ENCODE measurements around the gene CWC15. TPM values are rescaled to one million over a fixed set of nuclear protein-coding genes. Genes with fewer than 3 reads are reported as not detected.
"Not testable (repeated sequence)": the region's sequence is repeated elsewhere in the genome, so short reads cannot be mapped to it uniquely, and the experiment has no call there.

Gene CWC15
- 87.4 and 109 TPM in 2 replicates for polyA plus RNA-seq (2014; cell fraction: cytosol; rRNA removed)
- polyA plus RNA-seq (2014; cell fraction: nucleus; rRNA removed) = 149 and 208 TPM in 2 replicates

- DNase-seq (ENCODE audit: low spot score) = peak; percentile 97
These were observed at the start of gene CWC15, which contains the start of gene KDM4D for GRCh38 chr11:94973099-94973968. Gene CWC15 (minus strand): TSS chr11:94973556. CDS start chr11:94972185, 1,371 bp downstream. Gene KDM4D (plus strand): TSS chr11:94973709. CDS start chr11:94997373, 23,664 bp downstream.

GRCh38 chr11:95021468-95021867 is 48.1 kb upstream of the CWC15 start:
- not testable (repeated sequence) for DNase-seq (ENCODE audit: low spot score)

GRCh38 chr11:95016139-95016538 is 42.8 kb upstream of the CWC15 start:
- no peak for DNase-seq (ENCODE audit: low spot score)

- no peak for DNase-seq (ENCODE audit: low spot score)
These were observed 40.9 kb upstream of the CWC15 start for GRCh38 chr11:95014184-95014821.

- no peak for DNase-seq (ENCODE audit: low spot score)
These were observed 38.0 kb upstream of the CWC15 start for GRCh38 chr11:95011376-95011775.

GRCh38 chr11:95005642-95006041 is 32.3 kb upstream of the CWC15 start:
- no peak for DNase-seq (ENCODE audit: low spot score)

- no peak for DNase-seq (ENCODE audit: low spot score)
These were observed 30.4 kb upstream of the CWC15 start for GRCh38 chr11:95003716-95004115.

- DNase-seq (ENCODE audit: low spot score) = no peak
These were observed 24.9 kb upstream of the CWC15 start for GRCh38 chr11:94998285-94998684.

GRCh38 chr11:94997437-94997836 is 24.1 kb upstream of the CWC15 start:
- DNase-seq (ENCODE audit: low spot score) = no peak

GRCh38 chr11:94993400-94993943 is 20.1 kb upstream of the CWC15 start:
- no peak for DNase-seq (ENCODE audit: low spot score)

GRCh38 chr11:94988748-94989147 is 15.4 kb upstream of the CWC15 start:
- DNase-seq (ENCODE audit: low spot score) = no peak

- DNase-seq (ENCODE audit: low spot score) = no peak
These were observed 14.0 kb upstream of the CWC15 start for GRCh38 chr11:94987378-94987777.

- no peak for DNase-seq (ENCODE audit: low spot score)
These were observed 2.2 kb upstream of the CWC15 start for GRCh38 chr11:94975599-94975998.

- DNase-seq (ENCODE audit: low spot score) = no peak
These were observed 822 bp upstream of the CWC15 start for GRCh38 chr11:94974178-94974577.

- no peak for DNase-seq (ENCODE audit: low spot score)
These were observed 657 bp downstream of the CWC15 start for GRCh38 chr11:94972700-94973098.

- no peak for DNase-seq (ENCODE audit: low spot score)
These were observed 4.9 kb downstream of the CWC15 start for GRCh38 chr11:94968334-94968958.

- DNase-seq (ENCODE audit: low spot score) = no peak
These were observed 8.4 kb downstream of the CWC15 start for GRCh38 chr11:94964934-94965333.

- no peak for DNase-seq (ENCODE audit: low spot score)
These were observed 12.1 kb downstream of the CWC15 start for GRCh38 chr11:94961255-94961654.

GRCh38 chr11:94960488-94960887 is 12.9 kb downstream of the CWC15 start:
- DNase-seq (ENCODE audit: low spot score) = no peak

- no peak for DNase-seq (ENCODE audit: low spot score)
These were observed 14.2 kb downstream of the CWC15 start for GRCh38 chr11:94959179-94959578.

GRCh38 chr11:94958121-94958696 is 15.1 kb downstream of the CWC15 start:
- no peak for DNase-seq (ENCODE audit: low spot score)

- no peak for DNase-seq (ENCODE audit: low spot score)
These were observed 16.4 kb downstream of the CWC15 start for GRCh38 chr11:94956963-94957362.

Data from SK-N-DZ (cell line).